Adipocyte (in vitro differentiated cells): ENCODE results near the gene SPSB4.
"Not testable (repeated sequence)": the region's sequence is repeated elsewhere in the genome, so short reads cannot be mapped to it uniquely, and the experiment has no call there.

Source experiments
- DNase-seq: peaks from one replicate; pipeline ENCODE4 v3.0.0-alpha.2; 2015; ENCODE audit warnings: low read depth
- H3K27me3 ChIP-seq: replicated peaks from 2 replicates; pipeline ENCODE4 v1.7.0; 2013; ENCODE audit warnings: mild to moderate bottlenecking, low read length, moderate library complexity; ENCODE audit not compliant: control insufficient read depth, insufficient read depth
- H3K36me3 ChIP-seq: 2 replicates; pipeline ENCODE4 v1.7.0; 2013; ENCODE audit warnings: low read length, mild to moderate bottlenecking, moderate library complexity; ENCODE audit not compliant: control insufficient read depth, insufficient read depth, severe bottlenecking
- H3K4me1 ChIP-seq: 2 replicates; pipeline ENCODE4 v1.7.0; 2013; ENCODE audit warnings: mild to moderate bottlenecking, low read length, moderate library complexity; ENCODE audit not compliant: control insufficient read depth, insufficient read depth
- H3K4me3 ChIP-seq: 2 replicates; pipeline ENCODE4 v1.7.0; 2013; ENCODE audit warnings: mild to moderate bottlenecking, low read length, moderate library complexity
- H3K9ac ChIP-seq: 2 replicates; pipeline ENCODE4 v1.7.0; 2013; ENCODE audit warnings: mild to moderate bottlenecking, low read length, moderate library complexity
- H3K9me3 ChIP-seq: 2 replicates; pipeline ENCODE4 v1.7.0; 2013; ENCODE audit warnings: mild to moderate bottlenecking, low read length, moderate library complexity; ENCODE audit not compliant: control insufficient read depth

Gene SPSB4

DNA sequence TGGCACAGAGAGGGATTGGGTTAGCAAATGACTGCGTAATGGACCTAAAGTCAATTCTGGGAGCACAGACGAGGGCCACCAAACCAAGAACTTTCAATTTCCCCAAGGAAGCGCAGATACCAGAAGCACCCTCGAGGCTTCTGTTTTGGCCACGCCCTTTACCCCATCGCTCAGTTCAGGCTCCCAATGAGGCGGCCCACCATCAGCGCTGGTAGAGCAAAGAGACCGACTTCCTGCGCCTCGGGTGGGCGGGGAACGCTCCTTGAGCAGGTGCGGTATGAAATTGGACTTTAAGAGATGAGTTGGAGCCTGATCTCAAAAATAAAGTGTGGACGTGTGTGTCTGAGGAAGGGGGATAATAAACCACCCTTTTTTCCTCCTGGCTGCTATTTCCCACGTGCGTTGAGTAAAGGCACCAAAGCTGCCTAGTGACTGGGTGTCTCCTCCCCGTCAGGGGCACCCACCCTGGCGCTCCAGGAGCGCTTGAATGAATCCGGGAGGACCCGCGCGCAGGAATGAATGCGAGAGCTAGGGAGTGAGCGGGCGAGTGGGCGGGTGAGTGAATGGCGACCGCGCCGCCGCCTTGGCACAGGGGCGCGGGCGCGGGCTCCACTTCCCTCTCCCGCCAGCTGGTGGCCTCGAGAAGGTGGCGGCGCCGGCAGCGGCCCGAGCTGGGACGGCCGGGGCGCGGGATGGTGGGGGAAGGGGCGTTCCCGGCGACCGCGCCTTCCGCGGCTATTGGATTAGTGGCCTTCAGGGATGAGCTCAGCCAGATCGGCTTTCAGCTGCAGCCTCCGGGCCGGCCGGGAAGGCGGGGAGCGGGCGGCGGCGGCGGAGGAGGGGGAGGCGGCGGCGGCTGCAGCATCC, at the start of gene SPSB4:
TSS of gene SPSB4 (plus strand) at position 772 of the 867 bp plus-strand sequence. CDS start 14,758 bp downstream, outside the sequence.
- no peaks in the 10 kb centered on the region for H3K4me1 ChIP-seq
- no peaks in the 10 kb centered on the region for H3K36me3 ChIP-seq
- H3K9ac ChIP-seq = no peak within 1 kb of the TSS
- DNase-seq = peak; percentile 67
- H3K27me3 ChIP-seq = peaks cover 75% of the 10 kb centered on the region
- H3K4me3 ChIP-seq = no peak within 1 kb of the TSS
- no peaks in the 10 kb centered on the region for H3K9me3 ChIP-seq

DNA sequence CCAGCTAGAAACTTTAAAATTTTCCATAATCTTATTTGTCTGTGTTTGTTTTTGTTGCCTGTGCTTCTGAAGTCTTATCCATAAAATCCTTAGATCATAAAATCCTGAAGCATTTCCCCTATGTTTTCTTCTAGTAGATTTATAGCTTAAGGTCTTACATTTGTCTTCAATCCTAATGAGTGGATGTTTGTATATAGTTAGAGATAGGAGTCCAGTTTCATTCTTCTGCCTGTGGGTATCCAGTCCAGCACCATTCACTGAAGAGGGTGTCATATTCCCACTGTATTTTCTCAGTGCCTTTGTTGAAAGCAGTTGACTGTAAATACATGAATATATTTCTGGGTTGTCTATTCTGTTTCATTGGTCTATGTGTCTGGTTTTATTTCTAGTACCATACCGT, 44.8 kb upstream of the SPSB4 start:
- H3K36me3 ChIP-seq = no peaks in the 10 kb centered on the region
- peaks cover 15% of the 10 kb centered on the region for H3K27me3 ChIP-seq
- H3K9me3 ChIP-seq = no peaks in the 10 kb centered on the region
- H3K4me1 ChIP-seq = no peaks in the 10 kb centered on the region
- no peak overlapping the region for H3K9ac ChIP-seq
- DNase-seq = no peak
- H3K4me3 ChIP-seq = no peak overlapping the region

DNA sequence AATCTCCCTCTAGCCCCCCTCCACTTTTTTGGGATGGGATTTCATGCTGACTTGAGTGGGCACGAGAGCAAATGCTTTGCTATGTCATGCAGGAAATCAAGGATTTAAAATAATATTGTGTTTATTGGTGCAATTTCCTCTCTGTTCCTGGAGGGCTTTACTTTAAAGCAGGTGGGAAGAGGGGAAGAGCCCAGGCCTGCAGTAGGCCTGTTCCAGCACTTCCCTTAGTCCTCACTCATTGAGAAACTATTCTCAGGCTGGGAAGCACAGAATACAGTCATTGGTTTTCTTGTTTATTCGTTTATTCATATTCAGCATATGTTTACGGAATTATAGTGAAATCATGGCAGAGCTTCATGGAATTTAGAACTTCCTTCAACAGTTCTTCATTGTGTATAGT, 41.7 kb upstream of the SPSB4 start:
- Histone ChIP-seq H3K4me3 (no peak overlapping the region), H3K4me1 (no peaks in the 10 kb centered on the region), H3K9ac (no peak overlapping the region), H3K27me3 (peaks cover 16% of the 10 kb centered on the region), H3K9me3 (no peaks in the 10 kb centered on the region), H3K36me3 (no peaks in the 10 kb centered on the region)
- DNase-seq = no peak

DNA sequence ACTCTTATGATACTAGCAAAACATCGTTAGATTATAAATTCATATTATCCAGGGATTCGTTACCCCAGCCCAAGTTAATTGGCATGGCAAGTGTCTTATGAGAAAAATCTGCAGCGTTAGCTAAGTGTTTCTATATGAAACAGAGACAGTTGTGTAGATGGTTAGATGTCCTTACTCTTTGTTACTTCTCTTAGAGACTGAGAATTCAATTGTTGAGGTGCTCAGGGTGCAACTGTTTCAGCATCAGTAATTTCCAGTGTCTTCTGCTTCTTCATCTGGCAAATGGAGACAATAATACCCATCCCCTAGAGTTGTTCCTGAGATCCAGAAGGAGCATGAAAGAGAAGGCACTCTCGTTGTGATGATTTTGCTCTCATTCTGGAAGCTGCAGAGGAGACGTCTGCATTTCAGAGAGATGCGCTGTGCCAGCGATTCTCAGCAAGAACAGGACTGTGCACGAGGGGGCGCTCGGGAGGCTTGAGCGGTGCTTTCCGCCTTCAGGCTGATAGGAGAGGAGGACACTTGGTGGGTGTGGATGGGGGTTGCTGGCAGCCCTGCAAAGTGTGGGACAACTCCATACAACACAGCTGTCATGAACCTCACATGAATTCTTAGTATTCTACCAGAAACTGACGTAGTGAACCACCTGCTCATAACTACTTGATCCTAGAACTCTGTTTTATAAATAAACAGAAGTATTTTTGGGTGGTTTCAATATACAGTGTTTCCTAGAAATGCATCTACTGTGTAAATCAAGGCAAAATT, 39.7 kb upstream of the SPSB4 start:
- DNase-seq = peak; percentile 88
- Histone ChIP-seq H3K36me3 (no peaks in the 10 kb centered on the region), H3K9me3 (no peaks in the 10 kb centered on the region), H3K27me3 (peaks cover 16% of the 10 kb centered on the region), H3K9ac (no peak overlapping the region), H3K4me1 (no peaks in the 10 kb centered on the region), H3K4me3 (no peak overlapping the region)

DNA sequence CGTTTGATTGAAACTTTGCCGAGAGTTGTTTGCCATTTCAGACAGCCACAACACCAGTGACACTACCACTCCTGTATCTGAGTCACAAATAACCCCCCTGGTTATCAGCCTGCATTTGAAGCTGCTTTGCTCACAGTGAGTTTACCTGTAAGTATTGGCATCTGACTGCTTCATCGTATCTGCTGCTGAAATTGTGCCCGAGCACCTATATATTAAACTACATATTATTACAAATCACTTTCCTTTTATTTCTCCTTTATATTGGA, 39.2 kb upstream of the SPSB4 start:
- H3K9me3 ChIP-seq = no peaks in the 10 kb centered on the region
- no peak overlapping the region for H3K9ac ChIP-seq
- H3K27me3 ChIP-seq = peaks cover 16% of the 10 kb centered on the region
- H3K36me3 ChIP-seq = no peaks in the 10 kb centered on the region
- DNase-seq = no peak
- no peaks in the 10 kb centered on the region for H3K4me1 ChIP-seq
- no peak overlapping the region for H3K4me3 ChIP-seq

DNA sequence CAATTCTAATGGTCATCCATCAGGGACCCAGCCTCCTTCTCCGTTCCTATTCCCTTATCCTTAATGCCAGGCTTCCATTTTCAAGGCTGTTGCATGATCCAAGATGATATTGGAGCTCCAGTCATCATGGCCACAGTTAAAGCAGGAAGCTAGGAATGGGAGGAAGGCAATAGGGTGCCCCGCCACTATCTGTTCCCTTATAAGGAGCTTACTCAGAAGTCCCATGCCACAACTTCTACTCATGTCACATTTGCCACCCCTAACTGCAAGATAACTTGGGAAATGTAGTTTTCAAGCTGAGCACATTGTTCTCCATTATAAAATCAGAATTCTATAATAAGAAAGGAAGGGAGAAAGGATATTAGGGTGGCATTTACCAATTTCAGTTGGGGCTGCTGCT, 38.6 kb upstream of the SPSB4 start:
- no peak overlapping the region for H3K4me3 ChIP-seq
- peaks cover 16% of the 10 kb centered on the region for H3K27me3 ChIP-seq
- no peaks in the 10 kb centered on the region for H3K9me3 ChIP-seq
- no peak overlapping the region for H3K9ac ChIP-seq
- no peaks in the 10 kb centered on the region for H3K36me3 ChIP-seq
- DNase-seq = no peak
- H3K4me1 ChIP-seq = no peaks in the 10 kb centered on the region

DNA sequence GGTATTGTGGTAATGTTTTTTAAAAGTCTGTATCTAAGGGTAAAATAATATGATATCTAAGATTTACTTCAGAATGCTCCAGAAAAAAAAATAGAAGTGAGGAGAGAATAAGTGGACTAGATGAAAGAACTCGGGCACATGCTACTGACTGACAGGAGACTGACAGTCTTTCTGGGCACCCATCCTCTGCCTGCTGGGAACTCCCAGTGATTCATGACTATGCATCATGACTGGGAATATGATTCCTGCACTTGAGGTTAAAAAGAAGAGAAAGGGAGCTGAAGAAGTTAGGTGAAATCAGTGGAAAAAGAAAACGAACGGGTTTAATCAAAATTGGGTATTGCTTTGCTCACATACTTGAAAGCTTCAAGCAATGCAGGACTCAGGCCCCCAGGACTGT, 35.7 kb upstream of the SPSB4 start:
- peak; percentile 7 for DNase-seq
- Histone ChIP-seq H3K9ac (no peak overlapping the region), H3K4me3 (no peak overlapping the region), H3K9me3 (no peaks in the 10 kb centered on the region), H3K4me1 (no peaks in the 10 kb centered on the region), H3K36me3 (no peaks in the 10 kb centered on the region), H3K27me3 (peaks cover 7% of the 10 kb centered on the region)

DNA sequence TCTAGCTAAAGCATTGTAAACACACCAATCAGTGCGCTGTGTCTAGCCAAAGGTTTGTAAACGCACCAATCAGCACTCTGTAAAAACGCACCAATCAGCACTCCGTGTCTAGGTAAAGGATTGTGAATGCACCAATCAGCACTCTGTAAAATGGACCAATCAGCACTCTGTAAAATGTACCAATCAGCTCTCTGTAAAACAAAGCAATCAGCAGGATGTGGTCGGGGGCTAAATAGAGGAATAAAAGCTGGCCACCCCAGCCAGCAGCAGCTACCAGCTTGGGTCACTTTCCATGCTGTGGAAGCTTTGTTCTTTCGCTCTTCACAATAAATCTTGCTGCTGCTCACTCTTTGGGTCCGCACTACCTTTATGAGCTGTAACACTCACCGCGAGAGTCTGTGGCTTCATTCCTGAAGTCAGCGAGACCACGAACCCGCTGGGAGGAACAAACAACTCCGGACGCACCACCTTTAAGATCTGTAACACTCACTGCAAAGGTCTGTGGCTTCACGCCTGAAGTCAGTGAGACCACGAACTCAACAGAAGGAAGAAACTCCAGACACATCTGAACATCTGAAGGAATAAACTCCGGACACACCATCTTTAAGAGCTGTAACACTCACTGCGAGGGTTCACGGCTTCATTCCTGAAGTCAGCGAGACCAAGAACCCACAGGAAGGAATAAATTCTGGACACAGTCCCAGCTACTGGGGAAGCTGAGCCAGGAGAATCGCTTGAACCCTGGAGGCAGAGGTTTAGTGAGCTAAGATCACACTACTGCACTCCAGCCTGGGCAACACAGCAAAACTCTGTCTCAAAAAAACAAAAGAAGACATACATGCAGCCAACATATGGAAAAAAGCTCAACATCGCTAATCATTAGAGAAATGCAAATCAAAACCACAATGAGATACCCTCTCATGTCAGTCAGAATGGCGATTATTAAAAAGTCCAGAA, 33.5 kb upstream of the SPSB4 start:
- not testable (repeated sequence) for DNase-seq, H3K36me3 ChIP-seq, H3K4me3 ChIP-seq

DNA sequence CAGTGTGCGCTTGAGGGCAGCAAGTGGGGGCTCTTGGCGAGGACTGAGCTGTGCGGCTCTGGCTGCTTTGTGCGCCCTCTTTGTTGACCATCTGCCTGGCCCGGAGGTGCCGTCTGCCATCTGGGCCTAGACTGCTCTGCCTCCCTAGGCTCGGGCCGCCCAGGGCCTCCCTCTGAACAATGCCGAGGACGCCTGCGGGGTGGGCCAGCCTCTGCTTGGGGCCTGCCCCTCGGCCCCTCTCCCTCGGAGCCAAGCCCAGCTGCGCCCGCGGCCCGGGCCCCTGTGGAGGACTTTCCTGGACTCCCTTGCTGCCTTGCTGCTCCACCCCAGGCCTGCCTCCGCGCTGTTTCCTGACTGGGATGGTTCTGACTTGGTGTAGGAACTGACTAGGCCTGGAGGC, 31.9 kb upstream of the SPSB4 start:
- no peak for DNase-seq
- Histone ChIP-seq H3K36me3 (no peaks in the 10 kb centered on the region), H3K27me3 (no peaks in the 10 kb centered on the region), H3K4me3 (no peak overlapping the region), H3K9ac (no peak overlapping the region), H3K9me3 (no peaks in the 10 kb centered on the region), H3K4me1 (no peaks in the 10 kb centered on the region)

More for the DNA sequence above, 33.5 kb upstream of the SPSB4 start:
- H3K9ac ChIP-seq, H3K27me3 ChIP-seq, H3K9me3 ChIP-seq, H3K4me1 ChIP-seq: not testable (repeated sequence)

DNA sequence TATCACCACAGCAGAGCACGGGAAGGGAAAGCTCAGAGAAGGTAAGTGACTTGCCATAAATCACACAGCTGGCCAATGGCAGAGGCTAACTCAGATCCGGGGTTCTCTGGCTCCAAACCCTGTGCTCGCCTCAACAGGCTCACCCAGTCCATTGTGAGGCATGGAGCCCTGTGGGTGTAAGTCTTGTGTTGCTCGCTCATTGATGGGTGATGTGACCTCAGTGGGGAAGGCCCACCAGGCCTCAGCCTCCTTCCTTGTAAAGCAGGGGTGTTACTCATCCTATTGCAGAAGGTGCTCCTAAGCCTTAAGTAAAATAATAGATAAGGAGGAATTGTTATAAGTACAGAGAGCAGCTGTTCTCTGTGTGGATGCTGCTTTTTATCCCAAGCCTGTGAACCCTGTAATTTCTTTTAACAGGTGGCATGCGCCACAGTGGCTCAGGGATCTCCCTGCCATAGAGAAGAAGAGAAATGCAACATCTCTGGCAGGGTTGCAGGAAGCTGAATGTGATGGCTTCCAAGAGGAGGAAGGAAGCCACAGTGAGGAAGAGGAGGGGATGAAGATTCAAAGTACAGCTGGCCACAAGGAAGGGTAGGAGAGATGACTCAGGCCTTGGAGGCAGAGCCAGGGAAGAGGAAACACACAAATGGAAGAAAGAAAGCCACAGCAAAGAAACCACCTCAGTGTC, 30.9 kb upstream of the SPSB4 start:
- no peak overlapping the region for H3K9ac ChIP-seq
- no peaks in the 10 kb centered on the region for H3K36me3 ChIP-seq
- DNase-seq = no peak
- no peaks in the 10 kb centered on the region for H3K9me3 ChIP-seq
- no peak overlapping the region for H3K4me3 ChIP-seq
- no peaks in the 10 kb centered on the region for H3K4me1 ChIP-seq
- H3K27me3 ChIP-seq = no peaks in the 10 kb centered on the region
